Measurements from ENCODE around the gene CCNF. TPM values are rescaled to one million over a fixed set of nuclear protein-coding genes. Genes with fewer than 3 reads are reported as not detected.

CCNF gene, protein sequence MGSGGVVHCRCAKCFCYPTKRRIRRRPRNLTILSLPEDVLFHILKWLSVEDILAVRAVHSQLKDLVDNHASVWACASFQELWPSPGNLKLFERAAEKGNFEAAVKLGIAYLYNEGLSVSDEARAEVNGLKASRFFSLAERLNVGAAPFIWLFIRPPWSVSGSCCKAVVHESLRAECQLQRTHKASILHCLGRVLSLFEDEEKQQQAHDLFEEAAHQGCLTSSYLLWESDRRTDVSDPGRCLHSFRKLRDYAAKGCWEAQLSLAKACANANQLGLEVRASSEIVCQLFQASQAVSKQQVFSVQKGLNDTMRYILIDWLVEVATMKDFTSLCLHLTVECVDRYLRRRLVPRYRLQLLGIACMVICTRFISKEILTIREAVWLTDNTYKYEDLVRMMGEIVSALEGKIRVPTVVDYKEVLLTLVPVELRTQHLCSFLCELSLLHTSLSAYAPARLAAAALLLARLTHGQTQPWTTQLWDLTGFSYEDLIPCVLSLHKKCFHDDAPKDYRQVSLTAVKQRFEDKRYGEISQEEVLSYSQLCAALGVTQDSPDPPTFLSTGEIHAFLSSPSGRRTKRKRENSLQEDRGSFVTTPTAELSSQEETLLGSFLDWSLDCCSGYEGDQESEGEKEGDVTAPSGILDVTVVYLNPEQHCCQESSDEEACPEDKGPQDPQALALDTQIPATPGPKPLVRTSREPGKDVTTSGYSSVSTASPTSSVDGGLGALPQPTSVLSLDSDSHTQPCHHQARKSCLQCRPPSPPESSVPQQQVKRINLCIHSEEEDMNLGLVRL
- total RNA-seq (2021; ENCODE audit: unreplicated experiment) (60.8 TPM), Bru-seq, nascent RNA (percentile 73 among the genes with signal in this experiment), BruChase-seq, experiment 1, labeled RNA remaining after a 6-hour chase (percentile 83 among the genes with signal in this experiment), BruChase-seq, experiment 2, labeled RNA remaining after a 2-hour chase (percentile 85 among the genes with signal in this experiment)
- 47.1 and 51.9 TPM in 2 replicates for polyA plus RNA-seq (2012)
- long read RNA-seq, full-length matches to known transcripts, result 17 of 84 reads
- long read RNA-seq, partial matches to known transcripts, result 58 of 84 reads
- long read RNA-seq, other reads (novel, unspliced or antisense), result 9 of 84 reads

DNA sequence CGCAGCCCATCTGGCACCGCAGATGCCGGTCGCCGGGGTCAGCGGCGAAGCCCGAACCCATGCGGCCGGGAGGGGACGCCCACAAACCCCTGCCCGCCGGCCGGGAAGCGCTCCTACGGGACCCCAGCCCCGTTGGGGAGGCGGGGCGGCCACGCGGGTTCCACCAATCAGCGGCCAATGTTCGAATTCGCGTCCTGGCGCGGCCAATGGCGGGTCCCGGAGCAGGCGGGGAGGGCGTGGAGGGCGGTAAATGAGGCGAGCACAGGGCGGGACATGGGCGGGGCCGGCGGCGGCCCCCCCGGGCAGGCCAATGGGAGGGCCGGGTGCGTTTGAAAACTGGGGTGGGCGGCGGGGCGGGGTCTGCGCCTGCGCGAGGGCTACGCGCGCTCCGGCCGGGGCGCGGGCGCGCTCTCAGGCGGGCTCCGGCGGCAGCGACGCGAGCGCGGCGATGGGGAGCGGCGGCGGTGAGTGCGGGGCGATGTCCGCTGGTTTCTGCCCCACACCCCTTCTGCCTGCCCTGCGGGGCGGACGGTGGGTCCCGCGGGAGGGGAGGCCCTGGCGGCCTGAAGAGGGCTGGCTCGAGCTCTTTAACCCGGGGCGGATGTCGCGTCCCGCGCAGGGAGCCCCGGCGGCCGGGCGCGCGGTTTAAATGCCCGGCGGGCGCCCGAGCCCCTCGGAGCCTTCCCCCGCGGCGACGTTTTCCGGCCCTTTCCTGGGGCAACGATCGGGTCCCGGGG lies at the start of gene CCNF:
Gene CCNF (plus strand): TSS at position 414 of the 737 bp plus-strand sequence. CDS start 35 bp downstream, at position 449.
- Histone ChIP-seq H3K9me3 (ENCODE audit: control insufficient read depth in 1 of 2, insufficient read depth in 1 of 2, low read depth in 1 of 2, low read length in 2 of 2) (no peaks in the 10 kb centered on the region), H4K20me1 (ENCODE audit: insufficient read depth) (no peaks in the 10 kb centered on the region), H3K4me3 (replicated peaks in 1 of 2; ENCODE audit: low read depth in 1 of 2, low read length in 2 of 2) (peak within 1 kb of the TSS; percentile 74 to 81), H3K27ac (ENCODE audit: low read depth, low read length) (peak within 1 kb of the TSS; percentile 91), H3K27me3 (ENCODE audit: insufficient read depth, low read length) (no peaks in the 10 kb centered on the region), H3K4me2 (ENCODE audit: low read length) (peak within 1 kb of the TSS; percentile 97), H3K36me3 (ENCODE audit: control insufficient read depth in 1 of 2, insufficient read depth in 2 of 2, low read length in 2 of 2) (peaks cover 17 to 36% of the 10 kb centered on the region in 2 experiments), H2AFZ (ENCODE audit: low read depth, low read length, poor library complexity, severe bottlenecking) (no peak within 1 kb of the TSS), H3K79me2 (ENCODE audit: insufficient read depth, low read length) (peaks cover 47% of the 10 kb centered on the region), H3K4me1 (ENCODE audit: control insufficient read depth in 1 of 2, insufficient read depth in 2 of 2, low read length in 2 of 2) (peaks cover 12 to 36% of the 10 kb centered on the region in 2 experiments; a peak in 3 of 4 replicates), H3K9me2 (ENCODE audit: insufficient read depth) (no peaks in the 10 kb centered on the region), H3K9ac (ENCODE audit: low read length) (peak within 1 kb of the TSS; percentile 96)
- RAD21 ChIA-PET (ENCODE audit: low non-redundant PET in 1 of 2, low total read pairs in 2 of 2, uncharacterized antibody in 2 of 2, unreplicated experiment in 2 of 2), result no interaction called here
- intact Hi-C loops (cut with micrococcal nuclease), result loop anchor here (5.0 to 10.0 kb wide), 3 partner anchors 33 to 164 kb away; partner anchors contain the start of genes RNPS1 and TEDC2
- CTCF ChIA-PET, result no interaction called here
- ATAC-seq, result peak; percentile 90
- TF ChIP-seq, protein P1, sequence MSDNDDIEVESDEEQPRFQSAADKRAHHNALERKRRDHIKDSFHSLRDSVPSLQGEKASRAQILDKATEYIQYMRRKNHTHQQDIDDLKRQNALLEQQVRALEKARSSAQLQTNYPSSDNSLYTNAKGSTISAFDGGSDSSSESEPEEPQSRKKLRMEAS (IDR thresholded peaks at IDR 0.05), result peak; percentile 78; the same call in 1 of the 2 replicates
- TF ChIP-seq SP1 (IDR thresholded peaks at IDR 0.05; ENCODE audit: low read depth), result peak; percentile 95
- peak; percentile 70 for TF ChIP-seq POLR2AphosphoS5 (IDR thresholded peaks at IDR 0.05; ENCODE audit: low read depth, low read length)
- no peak for TF ChIP-seq ELF1 (IDR thresholded peaks at IDR 0.05; ENCODE audit: borderline replicate concordance, low read depth)
- TF ChIP-seq POLR2A (IDR thresholded peaks at IDR 0.05; ENCODE audit: borderline replicate concordance, extremely low read depth, insufficient read depth, insufficient read length), result peak; percentile 61
- TF ChIP-seq SIN3A (IDR thresholded peaks at IDR 0.05; ENCODE audit: low read depth), result peak; percentile 71
- TF ChIP-seq YY1 (IDR thresholded peaks at IDR 0.05; ENCODE audit: extremely low read depth, insufficient replicate concordance, low read depth, low read length), result no peak
- no TSS peak for BruUV-seq (replicated peaks)
- POLR2A ChIA-PET, result interaction anchor here (0.8 kb wide), 1 partner anchor 86 kb away, joined by 3 read pairs; no protein-coding TSS in a partner anchor
- DNase-seq (ENCODE audit: low read depth, low spot score), result peak; percentile 84
